IMR-90 (cell line): ENCODE data around the gene PAM. TPM values are rescaled to one million over a fixed set of nuclear protein-coding genes. Genes with fewer than 3 reads are reported as not detected.

Source experiments
- ATAC-seq: fragments of 200-7000 bp; cut with Tn5 transposase; 2 replicates; pipeline ENCODE4 v1.9.1; 2020; ENCODE audit warnings: low read depth, mild to moderate bottlenecking, moderate library complexity
- BruUV-seq: library from RNA; stranded (reverse); fragments of 400-500 nt; replicated peaks from 2 replicates; lab custom pipeline; 2021; lab: Mats Ljungman, UMichigan
- CTCF ChIA-PET: fragments of 300-600 bp; formaldehyde crosslinking; extraction: SDS; loops from one replicate; lab custom pipeline; 2021; ENCODE audit warnings: antibody characterized with exemption; lab: Yijun Ruan, JAX
- POLR2A ChIA-PET: fragments of 300-600 bp; sonication (Branson Sonifier 250); formaldehyde crosslinking; loops from one replicate; lab custom pipeline; 2022; ENCODE audit warnings: antibody characterized with exemption; ENCODE audit not compliant: unreplicated experiment; lab: Charles Lee
- DNase-seq: peaks from one replicate; pipeline ENCODE4 v3.0.0; 2013
- H2AFZ ChIP-seq: replicated peaks from 2 replicates; pipeline ENCODE3; 2013; ENCODE audit warnings: low read length, mild to moderate bottlenecking; ENCODE audit not compliant: poor library complexity
- H2AK5ac ChIP-seq: 2 replicates; pipeline ENCODE4 v1.6.1; 2013; ENCODE audit warnings: low read depth, low read length, inconsistent platforms
- H2AK9ac ChIP-seq: replicated peaks from 2 replicates; pipeline ENCODE3; 2013; ENCODE audit warnings: mild to moderate bottlenecking, low read depth, low read length, moderate library complexity; ENCODE audit not compliant: poor library complexity
- H2BK120ac ChIP-seq: 2 replicates; pipeline ENCODE4 v1.6.1; 2013; ENCODE audit warnings: low read depth, low read length, inconsistent platforms
- H2BK15ac ChIP-seq: 3 replicates; pipeline ENCODE4 v1.6.1; 2013; ENCODE audit warnings: low read depth, low read length, inconsistent platforms
- H2BK20ac ChIP-seq: 2 replicates; pipeline ENCODE4 v1.6.1; 2013; ENCODE audit warnings: low read depth, mild to moderate bottlenecking, inconsistent platforms, low read length, moderate library complexity
- H2BK5ac ChIP-seq: 2 replicates; pipeline ENCODE4 v1.6.1; 2013; ENCODE audit warnings: mild to moderate bottlenecking, low read depth, low read length, inconsistent platforms; ENCODE audit not compliant: poor library complexity, severe bottlenecking
- H3K14ac ChIP-seq: replicated peaks from 2 replicates; pipeline ENCODE4 v1.6.1; 2013; ENCODE audit warnings: low read depth, low read length, inconsistent platforms
- H3K18ac ChIP-seq: 2 replicates; pipeline ENCODE4 v1.6.1; 2013; ENCODE audit warnings: low read depth, low read length, control low read depth
- H3K23ac ChIP-seq: 2 replicates; pipeline ENCODE4 v1.6.1; 2013; ENCODE audit warnings: low read depth, low read length, inconsistent platforms
- H3K27ac ChIP-seq: 2 replicates; pipeline ENCODE4 v1.5.1; 2013; ENCODE audit warnings: mild to moderate bottlenecking, control low read depth, low read length; ENCODE audit not compliant: insufficient read depth
- H3K27me3 ChIP-seq: 2 replicates; pipeline ENCODE4 v1.6.1; 2013; ENCODE audit warnings: low read length; ENCODE audit not compliant: control insufficient read depth, insufficient read depth
- H3K36me3 ChIP-seq: 2 replicates; pipeline ENCODE4 v1.6.1; 2013; ENCODE audit warnings: low read length, mixed read lengths; ENCODE audit not compliant: control insufficient read depth, insufficient read depth
- H3K4ac ChIP-seq: 2 replicates; pipeline ENCODE4 v1.6.1; 2013; ENCODE audit warnings: low read depth, low read length, inconsistent platforms
- H3K4me1 ChIP-seq: 2 replicates; pipeline ENCODE4 v1.6.1; 2013; ENCODE audit warnings: low read length, mixed read lengths; ENCODE audit not compliant: control insufficient read depth, insufficient read depth
- H3K4me2 ChIP-seq: 2 replicates; pipeline ENCODE4 v1.6.1; 2013; ENCODE audit warnings: low read depth, mild to moderate bottlenecking, control low read depth, low read length, moderate library complexity
- H3K4me3 ChIP-seq: 2 replicates; pipeline ENCODE4 v1.5.1; 2013; ENCODE audit warnings: low read depth, mild to moderate bottlenecking, control low read depth, low read length, moderate library complexity; ENCODE audit not compliant: insufficient read depth
- H3K56ac ChIP-seq: 2 replicates; pipeline ENCODE4 v1.6.1; 2013; ENCODE audit warnings: low read length, inconsistent platforms; ENCODE audit not compliant: insufficient read depth; ENCODE audit errors: extremely low read depth
- H3K79me1 ChIP-seq, 2 experiments: 2 replicates each; pipeline ENCODE4 v1.6.1; 2013; ENCODE audit warnings: low read length in 2 of 2, inconsistent platforms in 1 of 2, low read depth in 1 of 2
- H3K9ac ChIP-seq: 2 replicates; pipeline ENCODE4 v1.6.1; 2013; ENCODE audit warnings: low read depth, low read length, control low read depth
- H3K9me1 ChIP-seq: 2 replicates; pipeline ENCODE4 v1.6.1; 2013; ENCODE audit warnings: low read length, inconsistent platforms; ENCODE audit not compliant: insufficient read depth
- H3K9me3 ChIP-seq: 2 replicates; pipeline ENCODE4 v1.6.1; 2013; ENCODE audit warnings: low read length; ENCODE audit not compliant: control insufficient read depth, insufficient read depth
- H4K20me1 ChIP-seq: 2 replicates; pipeline ENCODE4 v1.6.1; 2013; ENCODE audit warnings: low read length, inconsistent platforms; ENCODE audit not compliant: insufficient read depth
- H4K5ac ChIP-seq: 2 replicates; pipeline ENCODE4 v1.6.1; 2013; ENCODE audit warnings: mild to moderate bottlenecking, low read depth, low read length, control low read depth
- H4K8ac ChIP-seq, 2 experiments: 2 replicates each; pipeline ENCODE4 v1.6.1; 2013; ENCODE audit warnings: low read depth in 2 of 2, low read length in 2 of 2, control low read depth in 1 of 2, inconsistent platforms in 1 of 2
- H4K91ac ChIP-seq: 2 replicates; pipeline ENCODE4 v1.6.1; 2013; ENCODE audit warnings: low read depth, low read length, inconsistent platforms; ENCODE audit not compliant: insufficient read depth
- BHLHE40 ChIP-seq: fragments of 150-350 bp; IDR thresholded peaks from 2 replicates; pipeline ENCODE4 v1.6.1; 2016; ENCODE audit warnings: mild to moderate bottlenecking, low read depth, low read length
- CEBPB ChIP-seq: IDR thresholded peaks from 2 replicates; pipeline ENCODE4 v1.6.1; 2012; ENCODE audit warnings: low read depth, low read length, improper control_type of control experiment
- CTCF ChIP-seq: conservative IDR thresholded peaks from 2 replicates; pipeline ENCODE4 v1.5.1; 2012; ENCODE audit warnings: mild to moderate bottlenecking, low read depth, low read length, improper control_type of control experiment
- RAD21 ChIP-seq: IDR thresholded peaks from 2 replicates; pipeline ENCODE4 v1.6.1; 2012; ENCODE audit warnings: low read length, improper control_type of control experiment
- WGBS, 2 experiments: methylation state at CpG; one replicate each; pipeline versions ENCODE4 v1.1.5 to v1.1.7; 2013; ENCODE audit warnings: missing lambda C conversion rate in 2 of 2; ENCODE audit not compliant: insufficient read length in 1 of 2; ENCODE audit errors: extremely low coverage in 2 of 2; 5-methylcytosine and 5-hydroxymethylcytosine counted together
- dilution Hi-C: fragments of 300-500 bp; cut with HindIII; formaldehyde crosslinking; loops from one replicate; pipeline ENCODE4 v1.14.3; 2018; ENCODE audit warnings: low sequenced_read_pairs; ENCODE audit not compliant: unreplicated experiment
- in situ Hi-C: fragments of 300-500 bp; cut with MboI; formaldehyde crosslinking; loops from 3 replicates; pipeline ENCODE4 v1.14.3; 2019; ENCODE audit warnings: low sequenced_read_pairs, inconsistent platforms, mixed read lengths
- intact Hi-C: fragments of 100-400 bp; cut with micrococcal nuclease; formaldehyde crosslinking; loops from 2 replicates; pipeline ENCODE4 v1.10.0; 2022
- polyA plus RNA-seq, 3 experiments: library from polyadenylated mRNA; depleted of rRNA; stranded (reverse); fragments of >200 nt; gene quantifications; 2 replicates each; pipeline ENCODE4 v1.2.3, GENCODE V29; 2012; ENCODE audit warnings: low replicate concordance in 1 of 3
- total RNA-seq: library from RNA; depleted of rRNA; stranded (reverse); fragments of >200 nt; gene quantifications from 2 replicates; pipeline ENCODE4 v1.2.3, GENCODE V29; 2012

PAM gene
- total and polyA plus RNA-seq, 2 of the 4 experiments (the other 2 are of a cell fraction) = 115 to 179 TPM

GRCh38 chr5:102902647-102903046 lies 147.5 kb downstream of the PAM start:
- Histone ChIP-seq H2AFZ (no peak overlapping the region), H3K4me2 (no peak overlapping the region), H4K20me1 (no peaks in the 10 kb centered on the region), H3K27me3 (no peaks in the 10 kb centered on the region), H4K91ac (no peak overlapping the region), H2AK9ac (no peak overlapping the region), H3K4me3 (no peak overlapping the region), H3K36me3 (peaks cover 4% of the 10 kb centered on the region; the same call in 1 of the 2 replicates), H2BK15ac (no peak overlapping the region), H2AK5ac (no peak overlapping the region), H3K79me1 (peaks cover 7 to 11% of the 10 kb centered on the region in 2 experiments; a peak in 3 of 4 replicates), H4K5ac (no peak overlapping the region), H3K23ac (no peak overlapping the region), H3K4ac (no peak overlapping the region), H3K18ac (no peak overlapping the region), H3K4me1 (no peaks in the 10 kb centered on the region), H2BK20ac (no peak overlapping the region), H2BK5ac (no peak overlapping the region), H3K9ac (no peak overlapping the region), H4K8ac (no peak overlapping the region), H3K56ac (no peak overlapping the region), H3K9me3 (no peaks in the 10 kb centered on the region), H3K9me1 (peaks cover 3% of the 10 kb centered on the region; the same call in 1 of the 2 replicates), H2BK120ac (no peak overlapping the region), H3K14ac (0 out of 2 replicates have a peak overlapping the region, but pooled peaks have one; percentile 66), H3K27ac (no peak overlapping the region)
- intact Hi-C loops = no loop called here
- ChIA-PET CTCF (no interaction called here), POLR2A (no interaction called here)
- no peak for TF ChIP-seq CTCF
- no peak for TF ChIP-seq CEBPB
- no peak for TF ChIP-seq RAD21
- no peak for TF ChIP-seq BHLHE40
- ATAC-seq = no peak
- DNase-seq = no peak
- no TSS peak for BruUV-seq
- dilution Hi-C loops = no loop called here
- no CpG with 5 or more reads among the region's 2 CpGs for WGBS, 2 experiments
- in situ Hi-C loops = no loop called here
